H1 (cell line): Measurements from ENCODE around the gene HOGA1. TPM values are rescaled to one million over a fixed set of nuclear protein-coding genes. Genes with fewer than 3 reads are reported as not detected.

Experiments
- BRCA1 ChIP-seq: IDR thresholded peaks from 2 replicates; pipeline ENCODE4 v1.6.1; 2012; ENCODE audit warnings: low read depth, low read length, improper control_type of control experiment
- CBX5 ChIP-seq: fragments of 300-800, 300-1000 bp; sonication (generic); IDR thresholded peaks from 2 replicates; pipeline ENCODE4 v1.7.1; 2016; ENCODE audit warnings: antibody characterized with exemption, low read length, low read depth
- GTF2F1 ChIP-seq: IDR thresholded peaks from 2 replicates; pipeline ENCODE4 v1.6.1; 2012; ENCODE audit warnings: low read depth, low read length, improper control_type of control experiment, borderline replicate concordance
- KDM4A ChIP-seq: IDR thresholded peaks from one replicate; pipeline ENCODE4 v1.7.1; 2012; ENCODE audit warnings: low read depth, mild to moderate bottlenecking, moderate library complexity, low read length, inconsistent platforms; ENCODE audit not compliant: severe bottlenecking
- MAFK ChIP-seq: IDR thresholded peaks from 2 replicates; pipeline ENCODE4 v1.6.1; 2012; ENCODE audit warnings: low read depth, mild to moderate bottlenecking, improper control_type of control experiment, low read length
- POU5F1 ChIP-seq: IDR thresholded peaks from 2 replicates; pipeline ENCODE4 v1.6.1; 2011; ENCODE audit warnings: low read depth, mild to moderate bottlenecking, low read length, moderate library complexity
- RXRA ChIP-seq: IDR thresholded peaks from 2 replicates; pipeline ENCODE4 v1.6.1; 2011; ENCODE audit warnings: low read depth, mild to moderate bottlenecking, low read length, moderate library complexity; ENCODE audit not compliant: insufficient read depth
- SIN3A ChIP-seq, 2 experiments: IDR thresholded peaks in 1 of 2; conservative IDR thresholded peaks in 1 of 2; 2 replicates each; pipeline ENCODE4 v1.6.1; 2011 to 2012; ENCODE audit warnings: low read length in 2 of 2, improper control_type of control experiment in 1 of 2, low read depth in 1 of 2, mild to moderate bottlenecking in 1 of 2
- polyA plus RNA-seq, 7 experiments: library from polyadenylated mRNA; depleted of rRNA in 3 of 7; stranded (reverse) in 5 of 7; unstranded in 2 of 7; fragments of >200 nt in 5 of 7; fragments of 200-250 nt in 2 of 7; gene quantifications; 1 replicate in 5 of 7; 2 replicates in 1 of 7; 4 replicates in 1 of 7; pipeline versions ENCODE4 v1.2.1 to v1.2.3, GENCODE V29; 2011 to 2013; ENCODE audit warnings: missing spikeins in 2 of 7, mixed read lengths in 2 of 7
- total RNA-seq: library from RNA; stranded (reverse); fragmentation: NEBNext Ultra II Directional; extraction: Animal tissue kit (Norgen Biotek cat#: 25700); gene quantifications from 2 replicates; pipeline ENCODE4 v1.2.1, GENCODE V29; 2021

HOGA1 gene
- total and polyA plus RNA-seq, 2 of the 8 experiments (the other 6 are each of a cell fraction or from before 2014, with no cell fraction given), result 0.28 to 1.00 TPM

DNA sequence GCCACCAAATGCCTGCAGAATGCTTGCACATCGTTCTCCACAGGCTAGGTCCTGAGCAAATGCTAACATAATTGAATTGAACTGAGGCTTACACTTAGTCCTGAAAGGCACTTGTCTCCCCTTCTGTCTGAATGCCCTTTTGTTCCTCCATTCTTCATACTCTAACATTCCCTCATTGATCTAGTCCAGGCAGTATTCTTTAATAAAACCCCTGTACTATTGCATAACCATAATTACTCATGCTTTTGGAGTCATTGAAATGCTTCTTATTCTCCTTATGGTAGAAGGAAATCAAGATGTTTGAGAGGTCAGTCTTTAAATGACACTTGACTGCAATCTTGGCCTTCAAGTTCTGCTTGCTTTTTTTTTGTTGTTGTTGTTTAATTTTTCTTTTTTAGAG is 63.4 kb downstream of the HOGA1 start (continued):
- TF ChIP-seq POU5F1, result no peak
- TF ChIP-seq KDM4A, result no peak
- no peak for TF ChIP-seq GTF2F1
- no peak for TF ChIP-seq CBX5
- no peak for TF ChIP-seq BRCA1
- TF ChIP-seq SIN3A (conservative IDR thresholded peaks at IDR 0.05 in 1 of 2, IDR thresholded peaks at IDR 0.05 in 1 of 2; ENCODE audit: low read depth in 1 of 2, low read length in 2 of 2), result no peak
- TF ChIP-seq RXRA, result no peak
- no peak for TF ChIP-seq MAFK
